ENCODE data around the gene NUP210.

NUP210 gene

GRCh38 chr3:13281507-13282357 is 138.4 kb downstream of the NUP210 start:
- Histone ChIP-seq H3K4me3 (peak overlapping the region; percentile 20 to 44 (median 42)), H3K27ac (peak overlapping the region in 11 of 21 experiments; percentile 0 to 71 (median 49))

- H3K27ac ChIP-seq: peak overlapping the region in 2 of 21 experiments; percentile 40 to 58
- no peak overlapping the region for H3K4me3 ChIP-seq
Measured at GRCh38 chr3:13280811-13281506, 139.2 kb downstream of the NUP210 start.

GRCh38 chr3:13280122-13280790 is 139.9 kb downstream of the NUP210 start:
- H3K27ac ChIP-seq: no peak overlapping the region
- H3K4me3 ChIP-seq: no peak overlapping the region

- no peak overlapping the region for H3K27ac ChIP-seq
- no peak overlapping the region for H3K4me3 ChIP-seq
Measured at GRCh38 chr3:13279532-13279910, 140.6 kb downstream of the NUP210 start.

GRCh38 chr3:13278783-13279531 is 141.2 kb downstream of the NUP210 start:
- Histone ChIP-seq H3K27ac (no peak overlapping the region), H3K4me3 (no peak overlapping the region)

GRCh38 chr3:13277860-13278531 is 142.1 kb downstream of the NUP210 start:
- no peak overlapping the region for H3K4me3 ChIP-seq
- H3K27ac ChIP-seq: peak overlapping the region in 1 of 21 experiments; percentile 15

- no peak overlapping the region for H3K4me3 ChIP-seq
- H3K27ac ChIP-seq: peak overlapping the region in 1 of 21 experiments; percentile 15
Measured at GRCh38 chr3:13277196-13277813, 142.8 kb downstream of the NUP210 start.

GRCh38 chr3:13276438-13277195 is 143.5 kb downstream of the NUP210 start:
- H3K27ac ChIP-seq: no peak overlapping the region
- H3K4me3 ChIP-seq: no peak overlapping the region

GRCh38 chr3:13275376-13276005 is 144.6 kb downstream of the NUP210 start:
- Histone ChIP-seq H3K27ac (no peak overlapping the region), H3K4me3 (no peak overlapping the region)

- Histone ChIP-seq H3K4me3 (no peak overlapping the region), H3K27ac (no peak overlapping the region)
Measured at GRCh38 chr3:13274551-13275332, 145.4 kb downstream of the NUP210 start.

GRCh38 chr3:13274125-13274524 is 146.0 kb downstream of the NUP210 start:
- Histone ChIP-seq H3K27ac (no peak overlapping the region), H3K4me3 (no peak overlapping the region)

GRCh38 chr3:13273604-13274105 is 146.5 kb downstream of the NUP210 start:
- Histone ChIP-seq H3K4me3 (no peak overlapping the region), H3K27ac (no peak overlapping the region)

- H3K4me3 ChIP-seq: no peak overlapping the region
- H3K27ac ChIP-seq: no peak overlapping the region
Measured at GRCh38 chr3:13272831-13273603, 147.1 kb downstream of the NUP210 start.

- H3K27ac ChIP-seq: no peak overlapping the region
- no peak overlapping the region for H3K4me3 ChIP-seq
Measured at GRCh38 chr3:13269711-13270378, 150.3 kb downstream of the NUP210 start.

- H3K4me3 ChIP-seq: no peak overlapping the region
Measured at GRCh38 chr3:13268961-13269441, 151.1 kb downstream of the NUP210 start.

More at GRCh38 chr3:13268961-13269441, 151.1 kb downstream of the NUP210 start:
- H3K27ac ChIP-seq: no peak overlapping the region
